HEK293 (cell line): ENCODE data around the gene GBGT1.
A peak's percentile ranks its signal among the peaks of the same experiment; 100 is the strongest.

Experiments
- CTCF ChIA-PET: fragments of 350-600 bp; formaldehyde crosslinking; extraction: SDS; loops from one replicate; lab custom pipeline; 2021; ENCODE audit warnings: antibody characterized with exemption; lab: Yijun Ruan, JAX
- POLR2A ChIA-PET: fragments of 300-600 bp; formaldehyde crosslinking; extraction: SDS; loops from one replicate; lab custom pipeline; 2020; ENCODE audit warnings: antibody characterized with exemption, inconsistent platforms; lab: Yijun Ruan, JAX
- H3K27ac ChIP-seq: fragments of 200-500 bp; sonication (Bioruptor generic); 2 replicates; pipeline ENCODE4 v1.5.1; 2014; ENCODE audit warnings: low read depth, low read length, control low read depth, inconsistent platforms; ENCODE audit errors: extremely low read depth
- H3K36me3 ChIP-seq, 2 experiments: fragments of 200-500 bp in 1 of 2; sonication (Bioruptor generic) in 1 of 2; 1 replicate in 1 of 2; 2 replicates in 1 of 2; pipeline ENCODE4 v1.5.1; 2014 to 2017; ENCODE audit warnings: inconsistent platforms in 2 of 2, low read length in 2 of 2; ENCODE audit not compliant: control insufficient read depth in 2 of 2, insufficient read depth in 1 of 2
- H3K4me1 ChIP-seq: fragments of 200-500 bp; sonication (Bioruptor generic); 2 replicates; pipeline ENCODE4 v1.5.1; 2014; ENCODE audit warnings: mild to moderate bottlenecking, low read length, inconsistent platforms; ENCODE audit not compliant: control insufficient read depth, insufficient read depth
- H3K4me3 ChIP-seq: 2 replicates; pipeline ENCODE4 v1.5.1; 2011; ENCODE audit warnings: low read depth, mild to moderate bottlenecking, control low read depth, low read length, moderate library complexity
- H3K9me3 ChIP-seq: fragments of 200-500 bp; sonication (Bioruptor generic); 2 replicates; pipeline ENCODE4 v1.5.1; 2014; ENCODE audit warnings: low read depth, low read length, inconsistent platforms; ENCODE audit not compliant: control insufficient read depth, insufficient read depth
- HOXA7 ChIP-seq: sonication (generic); formaldehyde crosslinking; IDR thresholded peaks from 2 replicates; pipeline ENCODE4 v1.8.1; 2022; ENCODE audit warnings: missing genetic modification reagents, borderline replicate concordance
- TRIM28 ChIP-seq: IDR thresholded peaks from 2 replicates; pipeline ENCODE4 v1.6.1; 2011; ENCODE audit warnings: low read length, control low read depth, borderline replicate concordance
- ZBTB21 ChIP-seq: fragments of 450-650 bp; formaldehyde crosslinking; IDR thresholded peaks from 2 replicates; pipeline ENCODE4 v1.5.1; 2017; ENCODE audit warnings: missing biosample characterization, missing genetic modification characterization
- ZNF311 ChIP-seq: fragments of 450-650 bp; formaldehyde crosslinking; IDR thresholded peaks from 2 replicates; pipeline ENCODE4 v1.5.1; 2017; ENCODE audit warnings: missing biosample characterization, missing genetic modification characterization, borderline replicate concordance
- ZNF501 ChIP-seq: fragments of 450-650 bp; formaldehyde crosslinking; IDR thresholded peaks from 2 replicates; pipeline ENCODE4 v1.5.1; 2016; ENCODE audit warnings: missing biosample characterization, missing genetic modification characterization
- ZNF701 ChIP-seq: fragments of 450-650 bp; formaldehyde crosslinking; IDR thresholded peaks from 2 replicates; pipeline ENCODE4 v1.5.1; 2016; ENCODE audit warnings: missing biosample characterization, missing genetic modification characterization
- ZNF747 ChIP-seq: fragments of 450-650 bp; formaldehyde crosslinking; IDR thresholded peaks from 2 replicates; pipeline ENCODE4 v1.5.1; 2016; ENCODE audit warnings: missing biosample characterization, missing genetic modification characterization
- ZNF785 ChIP-seq: fragments of 450-650 bp; formaldehyde crosslinking; IDR thresholded peaks from 2 replicates; pipeline ENCODE4 v1.5.1; 2016; ENCODE audit warnings: missing biosample characterization, missing genetic modification characterization
- ZNF843 ChIP-seq: fragments of 450-650 bp; formaldehyde crosslinking; IDR thresholded peaks from 2 replicates; pipeline ENCODE4 v1.5.1; 2016; ENCODE audit warnings: missing biosample characterization, missing genetic modification characterization
- TF ChIP-seq, protein P1 (sequence below): fragments of 450-650 bp; formaldehyde crosslinking; IDR thresholded peaks from 2 replicates; pipeline ENCODE4 v1.5.1; 2016; ENCODE audit warnings: missing biosample characterization, missing genetic modification characterization
- TF ChIP-seq, protein P2 (sequence below): fragments of 450-650 bp; formaldehyde crosslinking; IDR thresholded peaks from 2 replicates; pipeline ENCODE4 v1.5.1; 2016; ENCODE audit warnings: missing biosample characterization, missing genetic modification characterization
- TF ChIP-seq, protein P3 (sequence below): fragments of 450-650 bp; formaldehyde crosslinking; optimal IDR thresholded peaks from 2 replicates; pipeline ENCODE3; 2016; ENCODE audit warnings: missing biosample characterization, mild to moderate bottlenecking, missing genetic modification characterization
- TF ChIP-seq, protein P4 (sequence below): fragments of 450-650 bp; formaldehyde crosslinking; IDR thresholded peaks from 2 replicates; pipeline ENCODE4 v1.5.1; 2016; ENCODE audit warnings: missing biosample characterization, missing genetic modification characterization
- TF ChIP-seq, protein P5 (sequence below): fragments of 450-650 bp; formaldehyde crosslinking; IDR thresholded peaks from 2 replicates; pipeline ENCODE4 v1.5.1; 2016; ENCODE audit warnings: missing biosample characterization, missing genetic modification characterization
- TF ChIP-seq, protein P6 (sequence below): fragments of 450-650 bp; formaldehyde crosslinking; IDR thresholded peaks from 2 replicates; pipeline ENCODE4 v1.5.1; 2016; ENCODE audit warnings: missing biosample characterization, missing genetic modification characterization, low read depth

The GBGT1 gene

DNA sequence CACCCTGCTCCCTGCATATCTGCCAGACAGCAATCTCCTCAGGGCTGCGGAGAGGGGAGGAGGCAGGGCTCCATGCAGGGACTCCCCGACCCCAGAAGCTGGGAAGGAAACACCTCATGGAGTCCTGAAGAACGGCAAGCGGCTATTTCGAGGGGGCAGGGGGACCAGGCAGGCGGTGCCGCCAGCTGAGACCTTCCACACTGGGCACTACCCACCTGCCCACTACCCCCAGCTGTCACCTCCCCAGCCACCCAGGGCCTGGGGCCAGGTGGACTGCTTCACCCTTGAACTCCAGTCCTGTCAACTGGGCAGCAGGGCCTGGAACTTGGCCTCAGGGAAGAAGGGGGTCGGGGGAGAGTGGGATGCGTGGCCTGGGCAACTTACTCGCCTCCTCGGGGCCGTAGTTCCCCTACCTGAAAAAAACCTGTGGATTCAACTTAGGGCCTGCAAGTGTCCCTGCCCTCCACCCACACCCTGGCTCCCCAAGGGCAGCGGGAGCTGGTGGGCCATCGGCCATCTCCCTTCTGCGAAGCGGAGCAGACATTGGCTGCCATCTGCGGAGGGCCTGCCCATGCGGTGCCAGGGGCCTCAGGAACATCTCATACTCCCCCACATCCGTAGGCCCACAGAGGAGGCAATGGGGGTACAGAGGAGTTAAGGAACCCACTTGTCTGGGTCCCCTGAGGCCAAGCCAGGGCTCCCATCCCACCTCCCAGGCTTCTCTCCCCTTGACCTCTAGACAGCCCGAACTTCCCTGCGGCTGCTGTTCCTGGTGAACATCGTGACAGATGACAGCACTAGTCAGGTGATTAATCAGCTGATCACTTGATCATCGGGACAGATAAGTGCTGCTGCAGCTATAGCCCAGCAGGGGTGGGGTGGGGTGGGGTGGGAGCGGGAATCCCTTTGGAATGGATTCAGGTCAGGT, 24.2 kb downstream of the GBGT1 start:
- Histone ChIP-seq H3K9me3 (no peaks in the 10 kb centered on the region), H3K4me3 (no peak overlapping the region), H3K4me1 (no peaks in the 10 kb centered on the region; the same call in 1 of the 2 replicates), H3K27ac (no peak overlapping the region), H3K36me3 (no peaks in the 10 kb centered on the region)
- ChIA-PET POLR2A (interaction anchor here (0.6 kb wide), 1 partner anchor 147 kb away, joined by 4 read pairs; no protein-coding TSS in a partner anchor), CTCF (interaction anchor here (0.5 to 2.5 kb wide), 3 partner anchors 9 to 36 kb away, joined by 3 to 15 read pairs (median 3); no protein-coding TSS in a partner anchor)
- TF ChIP-seq ZNF747 (tag by site-specific recombination) (no peak), ZNF843 (tag by site-specific recombination) (no peak), ZNF311 (no peak)
- TF ChIP-seq, protein P1, sequence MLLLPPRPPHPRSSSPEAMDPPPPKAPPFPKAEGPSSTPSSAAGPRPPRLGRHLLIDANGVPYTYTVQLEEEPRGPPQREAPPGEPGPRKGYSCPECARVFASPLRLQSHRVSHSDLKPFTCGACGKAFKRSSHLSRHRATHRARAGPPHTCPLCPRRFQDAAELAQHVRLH: no peak
- TF ChIP-seq, protein P2, sequence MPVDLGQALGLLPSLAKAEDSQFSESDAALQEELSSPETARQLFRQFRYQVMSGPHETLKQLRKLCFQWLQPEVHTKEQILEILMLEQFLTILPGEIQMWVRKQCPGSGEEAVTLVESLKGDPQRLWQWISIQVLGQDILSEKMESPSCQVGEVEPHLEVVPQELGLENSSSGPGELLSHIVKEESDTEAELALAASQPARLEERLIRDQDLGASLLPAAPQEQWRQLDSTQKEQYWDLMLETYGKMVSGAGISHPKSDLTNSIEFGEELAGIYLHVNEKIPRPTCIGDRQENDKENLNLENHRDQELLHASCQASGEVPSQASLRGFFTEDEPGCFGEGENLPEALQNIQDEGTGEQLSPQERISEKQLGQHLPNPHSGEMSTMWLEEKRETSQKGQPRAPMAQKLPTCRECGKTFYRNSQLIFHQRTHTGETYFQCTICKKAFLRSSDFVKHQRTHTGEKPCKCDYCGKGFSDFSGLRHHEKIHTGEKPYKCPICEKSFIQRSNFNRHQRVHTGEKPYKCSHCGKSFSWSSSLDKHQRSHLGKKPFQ: no peak
- TF ChIP-seq, protein P3, sequence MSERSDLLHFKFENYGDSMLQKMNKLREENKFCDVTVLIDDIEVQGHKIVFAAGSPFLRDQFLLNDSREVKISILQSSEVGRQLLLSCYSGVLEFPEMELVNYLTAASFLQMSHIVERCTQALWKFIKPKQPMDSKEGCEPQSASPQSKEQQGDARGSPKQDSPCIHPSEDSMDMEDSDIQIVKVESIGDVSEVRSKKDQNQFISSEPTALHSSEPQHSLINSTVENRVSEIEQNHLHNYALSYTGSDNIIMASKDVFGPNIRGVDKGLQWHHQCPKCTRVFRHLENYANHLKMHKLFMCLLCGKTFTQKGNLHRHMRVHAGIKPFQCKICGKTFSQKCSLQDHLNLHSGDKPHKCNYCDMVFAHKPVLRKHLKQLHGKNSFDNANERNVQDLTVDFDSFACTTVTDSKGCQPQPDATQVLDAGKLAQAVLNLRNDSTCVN (tag by site-specific recombination): no peak

DNA sequence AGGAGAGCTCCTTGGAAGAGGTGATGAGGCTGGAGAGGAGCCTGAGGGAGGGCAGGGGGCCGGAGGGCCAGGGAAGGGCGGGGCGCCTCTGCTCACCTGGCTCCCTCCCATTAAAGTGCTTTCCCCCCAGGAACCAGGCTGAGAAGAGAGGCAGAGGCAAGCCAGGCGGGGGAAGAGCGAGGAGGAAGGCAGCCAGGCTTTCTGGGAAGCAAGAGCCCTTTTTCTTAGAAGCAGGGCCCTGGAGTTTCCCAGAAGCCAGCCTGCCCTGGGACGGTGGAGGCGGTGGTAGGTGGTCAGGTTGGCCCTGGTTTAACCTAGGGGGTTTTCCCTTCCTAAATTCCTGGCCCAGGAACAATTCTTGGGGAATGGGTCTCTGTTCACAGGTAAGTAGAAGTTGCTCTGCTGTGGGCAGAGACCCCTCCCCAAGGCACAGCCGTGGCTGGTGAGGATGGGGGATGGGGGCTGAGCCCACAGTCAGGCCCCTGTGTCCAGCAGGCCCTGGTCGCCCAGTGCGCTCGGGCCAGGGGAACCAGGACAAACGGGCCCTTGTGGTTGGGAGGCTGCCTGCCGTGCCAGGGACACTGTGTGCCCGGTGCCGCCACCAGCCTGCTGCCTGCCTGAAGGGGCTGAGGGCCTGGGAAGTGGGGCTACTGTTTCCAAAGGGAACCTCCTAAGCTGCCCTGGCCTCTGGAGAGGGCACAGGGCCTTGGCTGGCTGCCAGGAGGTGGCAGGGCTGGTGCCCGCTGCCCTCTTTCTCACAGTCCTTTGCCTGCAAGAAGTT, 26.1 kb downstream of the GBGT1 start:
- H3K27ac ChIP-seq: no peak overlapping the region
- POLR2A ChIA-PET: interaction anchor here (0.6 kb wide), 1 partner anchor 10 kb away, joined by 3 read pairs; no protein-coding TSS in a partner anchor
- H3K4me3 ChIP-seq: no peak overlapping the region
- no peaks in the 10 kb centered on the region for H3K36me3 ChIP-seq
- H3K4me1 ChIP-seq: no peaks in the 10 kb centered on the region
- H3K9me3 ChIP-seq: no peaks in the 10 kb centered on the region
- CTCF ChIA-PET: interaction anchor here (1.0 to 6.8 kb wide), 5 partner anchors 8 to 188 kb away, joined by 3 to 131 read pairs (median 5); no protein-coding TSS in a partner anchor
- TF ChIP-seq ZNF501: no peak
- TF ChIP-seq, protein P4, sequence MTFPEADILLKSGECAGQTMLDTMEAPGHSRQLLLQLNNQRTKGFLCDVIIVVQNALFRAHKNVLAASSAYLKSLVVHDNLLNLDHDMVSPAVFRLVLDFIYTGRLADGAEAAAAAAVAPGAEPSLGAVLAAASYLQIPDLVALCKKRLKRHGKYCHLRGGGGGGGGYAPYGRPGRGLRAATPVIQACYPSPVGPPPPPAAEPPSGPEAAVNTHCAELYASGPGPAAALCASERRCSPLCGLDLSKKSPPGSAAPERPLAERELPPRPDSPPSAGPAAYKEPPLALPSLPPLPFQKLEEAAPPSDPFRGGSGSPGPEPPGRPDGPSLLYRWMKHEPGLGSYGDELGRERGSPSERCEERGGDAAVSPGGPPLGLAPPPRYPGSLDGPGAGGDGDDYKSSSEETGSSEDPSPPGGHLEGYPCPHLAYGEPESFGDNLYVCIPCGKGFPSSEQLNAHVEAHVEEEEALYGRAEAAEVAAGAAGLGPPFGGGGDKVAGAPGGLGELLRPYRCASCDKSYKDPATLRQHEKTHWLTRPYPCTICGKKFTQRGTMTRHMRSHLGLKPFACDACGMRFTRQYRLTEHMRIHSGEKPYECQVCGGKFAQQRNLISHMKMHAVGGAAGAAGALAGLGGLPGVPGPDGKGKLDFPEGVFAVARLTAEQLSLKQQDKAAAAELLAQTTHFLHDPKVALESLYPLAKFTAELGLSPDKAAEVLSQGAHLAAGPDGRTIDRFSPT (tag by site-specific recombination): 0 out of 2 replicates have a peak, but pooled peaks have one; percentile 34
- TF ChIP-seq, all 188 proteins: peak for 1

DNA sequence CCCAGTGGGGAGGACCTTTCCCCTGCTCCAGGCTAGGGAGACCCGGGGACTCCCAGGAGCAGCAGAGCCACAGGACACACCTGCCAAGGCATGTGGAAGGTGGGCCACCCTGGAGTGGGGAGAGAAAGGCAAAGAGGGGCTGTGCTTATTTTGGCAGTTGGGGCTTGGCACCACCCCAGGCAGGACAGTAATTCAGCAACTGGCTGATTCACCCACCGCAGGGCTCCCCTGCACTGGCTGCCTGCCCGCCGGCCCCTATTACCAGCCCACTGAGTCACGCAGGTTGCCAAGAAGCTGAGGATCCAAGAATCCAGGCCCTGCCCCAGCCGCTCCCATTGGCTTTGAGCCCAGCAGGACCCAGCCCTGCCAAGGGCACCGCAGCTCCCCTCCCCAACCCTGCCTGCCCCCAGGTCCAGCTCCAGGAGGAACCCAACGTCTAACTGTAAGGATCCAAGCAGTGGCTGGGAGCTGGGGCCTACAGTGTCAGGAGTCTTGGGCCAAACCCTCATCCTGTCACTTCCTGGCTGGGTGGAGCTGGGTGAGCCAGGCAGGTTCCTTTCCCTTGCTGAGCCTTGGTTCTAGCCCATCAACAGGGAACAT, 28.5 kb downstream of the GBGT1 start:
- no peak overlapping the region for H3K27ac ChIP-seq
- TF ChIP-seq ZNF785 (no peak), HOXA7 (CRISPR knock-in tag) (no peak), ZNF701 (tag by site-specific recombination) (no peak), TRIM28 (no peak), ZBTB21 (tag by site-specific recombination) (no peak)
- TF ChIP-seq, protein P5, sequence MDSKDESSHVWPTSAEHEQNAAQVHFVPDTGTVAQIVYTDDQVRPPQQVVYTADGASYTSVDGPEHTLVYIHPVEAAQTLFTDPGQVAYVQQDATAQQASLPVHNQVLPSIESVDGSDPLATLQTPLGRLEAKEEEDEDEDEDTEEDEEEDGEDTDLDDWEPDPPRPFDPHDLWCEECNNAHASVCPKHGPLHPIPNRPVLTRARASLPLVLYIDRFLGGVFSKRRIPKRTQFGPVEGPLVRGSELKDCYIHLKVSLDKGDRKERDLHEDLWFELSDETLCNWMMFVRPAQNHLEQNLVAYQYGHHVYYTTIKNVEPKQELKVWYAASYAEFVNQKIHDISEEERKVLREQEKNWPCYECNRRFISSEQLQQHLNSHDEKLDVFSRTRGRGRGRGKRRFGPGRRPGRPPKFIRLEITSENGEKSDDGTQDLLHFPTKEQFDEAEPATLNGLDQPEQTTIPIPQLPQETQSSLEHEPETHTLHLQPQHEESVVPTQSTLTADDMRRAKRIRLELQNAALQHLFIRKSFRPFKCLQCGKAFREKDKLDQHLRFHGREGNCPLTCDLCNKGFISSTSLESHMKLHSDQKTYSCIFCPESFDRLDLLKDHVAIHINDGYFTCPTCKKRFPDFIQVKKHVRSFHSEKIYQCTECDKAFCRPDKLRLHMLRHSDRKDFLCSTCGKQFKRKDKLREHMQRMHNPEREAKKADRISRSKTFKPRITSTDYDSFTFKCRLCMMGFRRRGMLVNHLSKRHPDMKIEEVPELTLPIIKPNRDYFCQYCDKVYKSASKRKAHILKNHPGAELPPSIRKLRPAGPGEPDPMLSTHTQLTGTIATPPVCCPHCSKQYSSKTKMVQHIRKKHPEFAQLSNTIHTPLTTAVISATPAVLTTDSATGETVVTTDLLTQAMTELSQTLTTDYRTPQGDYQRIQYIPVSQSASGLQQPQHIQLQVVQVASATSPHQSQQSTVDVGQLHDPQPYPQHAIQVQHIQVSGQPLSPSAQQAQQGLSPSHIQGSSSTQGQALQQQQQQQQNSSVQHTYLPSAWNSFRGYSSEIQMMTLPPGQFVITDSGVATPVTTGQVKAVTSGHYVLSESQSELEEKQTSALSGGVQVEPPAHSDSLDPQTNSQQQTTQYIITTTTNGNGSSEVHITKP (tag by site-specific recombination): peak; percentile 57
- TF ChIP-seq, protein P6, sequence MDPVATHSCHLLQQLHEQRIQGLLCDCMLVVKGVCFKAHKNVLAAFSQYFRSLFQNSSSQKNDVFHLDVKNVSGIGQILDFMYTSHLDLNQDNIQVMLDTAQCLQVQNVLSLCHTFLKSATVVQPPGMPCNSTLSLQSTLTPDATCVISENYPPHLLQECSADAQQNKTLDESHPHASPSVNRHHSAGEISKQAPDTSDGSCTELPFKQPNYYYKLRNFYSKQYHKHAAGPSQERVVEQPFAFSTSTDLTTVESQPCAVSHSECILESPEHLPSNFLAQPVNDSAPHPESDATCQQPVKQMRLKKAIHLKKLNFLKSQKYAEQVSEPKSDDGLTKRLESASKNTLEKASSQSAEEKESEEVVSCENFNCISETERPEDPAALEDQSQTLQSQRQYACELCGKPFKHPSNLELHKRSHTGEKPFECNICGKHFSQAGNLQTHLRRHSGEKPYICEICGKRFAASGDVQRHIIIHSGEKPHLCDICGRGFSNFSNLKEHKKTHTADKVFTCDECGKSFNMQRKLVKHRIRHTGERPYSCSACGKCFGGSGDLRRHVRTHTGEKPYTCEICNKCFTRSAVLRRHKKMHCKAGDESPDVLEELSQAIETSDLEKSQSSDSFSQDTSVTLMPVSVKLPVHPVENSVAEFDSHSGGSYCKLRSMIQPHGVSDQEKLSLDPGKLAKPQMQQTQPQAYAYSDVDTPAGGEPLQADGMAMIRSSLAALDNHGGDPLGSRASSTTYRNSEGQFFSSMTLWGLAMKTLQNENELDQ (tag by site-specific recombination): no peak

More for the DNA sequence above, 28.5 kb downstream of the GBGT1 start:
- Histone ChIP-seq H3K4me3 (no peak overlapping the region), H3K4me1 (no peaks in the 10 kb centered on the region), H3K36me3 (no peaks in the 10 kb centered on the region), H3K9me3 (no peaks in the 10 kb centered on the region)
- ChIA-PET CTCF (interaction anchor here (1.3 to 6.8 kb wide), 4 partner anchors 10 to 114 kb away, joined by 3 to 131 read pairs (median 8); no protein-coding TSS in a partner anchor), POLR2A (interaction anchor here (0.9 to 1.2 kb wide), 3 partner anchors 12 to 104 kb away, joined by 3 to 4 read pairs (median 3); partner anchors contain the start of gene GTF3C5)
